GM23338 (cell line): ENCODE measurements around the gene MYLK4.

Experiments
- CREB1 ChIP-seq: fragments of 250-450 bp; sonication (Bioruptor Pico); IDR thresholded peaks from 2 replicates; pipeline ENCODE4 v1.5.0; 2020; ENCODE audit warnings: low read depth, mild to moderate bottlenecking, moderate library complexity
- CTCF ChIP-seq, 2 experiments: fragments of 200-600 bp in 1 of 2; sonication (generic) in 1 of 2; conservative IDR thresholded peaks; 2 replicates each; pipeline versions ENCODE4 v1.5.1 to v1.6.1; 2016 to 2017; ENCODE audit warnings: antibody characterized with exemption in 2 of 2, low read depth in 2 of 2, mild to moderate bottlenecking in 2 of 2, moderate library complexity in 1 of 2
- EZH2 ChIP-seq: fragments of 200-600 bp; sonication (generic); IDR thresholded peaks from one replicate; pipeline ENCODE4 v1.8.0; 2017; ENCODE audit warnings: antibody characterized with exemption, mild to moderate bottlenecking, low read depth; ENCODE audit not compliant: unreplicated experiment
- EZH2phosphoT487 ChIP-seq: fragments of 200-600 bp; sonication (generic); IDR thresholded peaks from one replicate; pipeline ENCODE4 v1.8.1; 2018; ENCODE audit warnings: antibody characterized with exemption; ENCODE audit not compliant: unreplicated experiment
- JUNB ChIP-seq: IDR thresholded peaks from one replicate; pipeline ENCODE4 v1.6.1; 2016; ENCODE audit warnings: antibody characterized with exemption; ENCODE audit not compliant: unreplicated experiment
- NANOG ChIP-seq: IDR thresholded peaks from 2 replicates; pipeline ENCODE4 v1.6.1; 2016; ENCODE audit warnings: antibody characterized with exemption, borderline replicate concordance
- POLR2AphosphoS5 ChIP-seq: IDR thresholded peaks from 2 replicates; pipeline ENCODE4 v1.6.1; 2016; ENCODE audit warnings: antibody characterized with exemption, low read depth
- REST ChIP-seq: IDR thresholded peaks from one replicate; pipeline ENCODE4 v1.6.1; 2018; ENCODE audit warnings: antibody characterized with exemption; ENCODE audit not compliant: unreplicated experiment
- STAT1 ChIP-seq: IDR thresholded peaks from one replicate; pipeline ENCODE4 v1.6.1; 2016; ENCODE audit warnings: antibody characterized with exemption; ENCODE audit not compliant: unreplicated experiment

- no peak for TF ChIP-seq EZH2
- no peak for TF ChIP-seq REST
- no peak for TF ChIP-seq CTCF (conservative IDR thresholded peaks at IDR 0.05; ENCODE audit: low read depth in 2 of 2)
- TF ChIP-seq POLR2AphosphoS5 = no peak
- no peak for TF ChIP-seq EZH2phosphoT487
- no peak for TF ChIP-seq NANOG
- TF ChIP-seq CREB1 (CRISPR knock-in tag) = no peak
- TF ChIP-seq JUNB = no peak
- no peak for TF ChIP-seq STAT1
These were observed 20.2 kb downstream of the MYLK4 start for GRCh38 chr6:2730353-2731107.
